HepG2 (cell line): ENCODE results near the gene YIF1A. TPM values are rescaled to one million over a fixed set of nuclear protein-coding genes. Genes with fewer than 3 reads are reported as not detected.

Source experiments
- ARNT2 ChIP-seq: sonication (generic); formaldehyde crosslinking; IDR thresholded peaks from 2 replicates; pipeline ENCODE4 v1.8.0; 2022; ENCODE audit warnings: mild to moderate bottlenecking, low read depth, missing genetic modification reagents, moderate library complexity
- CEBPG ChIP-seq: IDR thresholded peaks from 2 replicates; pipeline ENCODE4 v1.6.1; 2016
- CREB1 ChIP-seq, 2 experiments: fragments of 450-650 bp in 1 of 2; IDR thresholded peaks; 2 replicates each; pipeline ENCODE4 v1.6.1; 2016 to 2017; ENCODE audit warnings: control low read depth in 1 of 2, mild to moderate bottlenecking in 1 of 2, missing compliant biosample characterization in 1 of 2, missing genetic modification characterization in 1 of 2
- CREM ChIP-seq, 2 experiments: sonication (generic) in 1 of 2; formaldehyde crosslinking in 1 of 2; IDR thresholded peaks; 2 replicates each; pipeline versions ENCODE4 v1.4.0 to v1.6.1; 2016 to 2020; ENCODE audit warnings: antibody characterized with exemption in 1 of 2, mild to moderate bottlenecking in 1 of 2, missing genetic modification reagents in 1 of 2
- ELF1 ChIP-seq: sonication (generic); formaldehyde crosslinking; IDR thresholded peaks from 2 replicates; pipeline ENCODE4 v1.4.0; 2020; ENCODE audit warnings: missing genetic modification reagents
- ETV5 ChIP-seq: IDR thresholded peaks from 2 replicates; pipeline ENCODE4 v1.6.1; 2018; ENCODE audit warnings: missing biosample characterization, missing genetic modification reagents, inconsistent platforms, borderline replicate concordance
- FOXJ3 ChIP-seq: sonication (generic); formaldehyde crosslinking; IDR thresholded peaks from 2 replicates; pipeline ENCODE4 v1.4.0; 2020; ENCODE audit warnings: missing genetic modification reagents, mild to moderate bottlenecking, borderline replicate concordance
- GABPB1 ChIP-seq: IDR thresholded peaks from 2 replicates; pipeline ENCODE4 v1.6.1; 2016; ENCODE audit warnings: mild to moderate bottlenecking, missing genetic modification reagents, moderate library complexity, missing compliant biosample characterization
- HINFP ChIP-seq: sonication (generic); formaldehyde crosslinking; IDR thresholded peaks from 2 replicates; pipeline ENCODE4 v1.4.0; 2020; ENCODE audit warnings: low read depth, mild to moderate bottlenecking, missing genetic modification reagents
- NFATC3 ChIP-seq: sonication (generic); formaldehyde crosslinking; IDR thresholded peaks from 2 replicates; pipeline ENCODE4 v1.5.1; 2020; ENCODE audit warnings: mild to moderate bottlenecking, missing genetic modification reagents
- PAX8 ChIP-seq: sonication (generic); formaldehyde crosslinking; IDR thresholded peaks from 2 replicates; pipeline ENCODE4 v1.8.0; 2022; ENCODE audit warnings: mild to moderate bottlenecking, missing genetic modification reagents, borderline replicate concordance
- POLR2G ChIP-seq: fragments of 200-400 bp; formaldehyde crosslinking; IDR thresholded peaks from 2 replicates; pipeline ENCODE4 v1.6.1; 2018; ENCODE audit warnings: mild to moderate bottlenecking, low read depth, low read length, moderate library complexity
- SMYD3 ChIP-seq: sonication (generic); formaldehyde crosslinking; IDR thresholded peaks from 2 replicates; pipeline ENCODE4 v1.8.1; 2023; ENCODE audit warnings: mild to moderate bottlenecking, missing genetic modification reagents
- SP5 ChIP-seq: IDR thresholded peaks from 2 replicates; pipeline ENCODE4 v1.6.1; 2016; ENCODE audit warnings: low read depth, borderline replicate concordance
- polyA plus RNA-seq, 8 experiments: library from polyadenylated mRNA; depleted of rRNA in 3 of 8; stranded (reverse) in 7 of 8; unstranded in 1 of 8; fragments of >200 nt; fragmentation: Illumina TruSeq in 4 of 8; extraction: Trizol in 4 of 8; gene quantifications; 2 replicates each; pipeline versions ENCODE4 v1.2.1 to v1.2.3, GENCODE V29; 2011 to 2016; ENCODE audit warnings: low read depth in 4 of 8, missing spikeins in 1 of 8, mixed read lengths in 1 of 8; ENCODE audit not compliant: insufficient read depth in 1 of 8
- total RNA-seq, 5 experiments: library from RNA; depleted of rRNA; stranded (reverse); fragments of >200 nt; fragmentation: Illumina TruSeq; extraction: Trizol; gene quantifications; 2 replicates each; pipeline ENCODE4 v1.2.3, GENCODE V29; 2016; ENCODE audit warnings: low read depth in 1 of 5
- TF ChIP-seq, protein P1 (sequence below): IDR thresholded peaks from 2 replicates; pipeline ENCODE4 v1.6.1; 2012; ENCODE audit warnings: inconsistent platforms
- TF ChIP-seq, protein P2 (sequence below): sonication (generic); formaldehyde crosslinking; IDR thresholded peaks from 2 replicates; pipeline ENCODE4 v1.4.0; 2020; ENCODE audit warnings: missing genetic modification reagents
- TF ChIP-seq, protein P3 (sequence below): sonication (generic); formaldehyde crosslinking; IDR thresholded peaks from 2 replicates; pipeline ENCODE4 v1.4.0; 2020; ENCODE audit warnings: missing genetic modification reagents
- TF ChIP-seq, protein P4 (sequence below): IDR thresholded peaks from 2 replicates; pipeline ENCODE4 v1.6.1; 2016; ENCODE audit warnings: low read depth, missing genetic modification reagents, missing compliant biosample characterization

Gene YIF1A
- total and polyA plus RNA-seq, 2 of the 13 experiments (the other 11 are each of a cell fraction or from before 2014, with no cell fraction given), result 133 to 145 TPM

DNA sequence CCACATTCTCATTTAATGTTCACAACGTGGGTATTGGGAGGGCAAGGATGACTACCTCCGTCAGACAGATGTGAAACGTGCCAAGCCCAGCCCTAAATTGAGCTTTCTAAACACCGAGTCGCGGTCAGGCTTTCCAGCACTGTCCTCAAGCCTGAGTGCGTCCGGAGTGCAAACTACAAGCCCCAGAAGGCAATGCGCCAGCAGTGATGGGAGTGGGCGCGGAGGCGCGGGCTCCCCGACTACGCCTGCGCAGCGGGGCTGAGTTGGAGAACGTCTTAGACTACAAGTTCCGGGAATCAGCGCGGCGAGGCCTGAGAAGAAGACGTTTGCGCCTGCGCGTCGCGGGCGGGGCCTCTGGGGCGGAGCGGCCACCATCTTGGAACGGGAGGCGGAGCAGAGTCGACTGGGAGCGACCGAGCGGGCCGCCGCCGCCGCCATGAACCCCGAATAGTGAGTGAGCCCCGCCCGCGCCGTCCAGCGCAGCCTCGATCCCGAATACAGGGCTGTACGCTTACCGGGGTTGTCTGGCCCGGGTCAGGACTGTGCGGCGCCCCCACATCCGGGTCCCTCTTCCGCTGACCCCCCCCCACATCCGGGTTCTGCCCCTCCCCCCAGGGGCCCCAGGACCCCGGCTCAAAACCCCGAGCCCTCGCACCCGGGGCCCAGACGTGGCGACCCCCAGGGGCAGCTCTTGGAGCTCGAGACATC, 20.5 kb downstream of the YIF1A start, which contains the start of gene RAB1B (continued):
- TF ChIP-seq ETV5 (CRISPR knock-in tag), result peak; percentile 38; the same call in 1 of the 2 replicates
- TF ChIP-seq PAX8 (CRISPR knock-in tag), result no peak
- TF ChIP-seq CREM (IDR thresholded peaks at IDR 0.05), result peak; percentile 89
- TF ChIP-seq CREM (CRISPR knock-in tag; IDR thresholded peaks at IDR 0.05), result no peak
- TF ChIP-seq HINFP (CRISPR knock-in tag), result 0 out of 2 replicates have a peak, but pooled peaks have one; percentile 70
- peak; percentile 50; the same call in 1 of the 2 replicates for TF ChIP-seq NFATC3 (CRISPR knock-in tag)
- TF ChIP-seq, protein P1, sequence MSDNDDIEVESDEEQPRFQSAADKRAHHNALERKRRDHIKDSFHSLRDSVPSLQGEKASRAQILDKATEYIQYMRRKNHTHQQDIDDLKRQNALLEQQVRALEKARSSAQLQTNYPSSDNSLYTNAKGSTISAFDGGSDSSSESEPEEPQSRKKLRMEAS, result 0 out of 2 replicates have a peak, but pooled peaks have one; percentile 34
- TF ChIP-seq, protein P2, sequence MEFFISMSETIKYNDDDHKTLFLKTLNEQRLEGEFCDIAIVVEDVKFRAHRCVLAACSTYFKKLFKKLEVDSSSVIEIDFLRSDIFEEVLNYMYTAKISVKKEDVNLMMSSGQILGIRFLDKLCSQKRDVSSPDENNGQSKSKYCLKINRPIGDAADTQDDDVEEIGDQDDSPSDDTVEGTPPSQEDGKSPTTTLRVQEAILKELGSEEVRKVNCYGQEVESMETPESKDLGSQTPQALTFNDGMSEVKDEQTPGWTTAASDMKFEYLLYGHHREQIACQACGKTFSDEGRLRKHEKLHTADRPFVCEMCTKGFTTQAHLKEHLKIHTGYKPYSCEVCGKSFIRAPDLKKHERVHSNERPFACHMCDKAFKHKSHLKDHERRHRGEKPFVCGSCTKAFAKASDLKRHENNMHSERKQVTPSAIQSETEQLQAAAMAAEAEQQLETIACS, result no peak
- TF ChIP-seq, protein P3, sequence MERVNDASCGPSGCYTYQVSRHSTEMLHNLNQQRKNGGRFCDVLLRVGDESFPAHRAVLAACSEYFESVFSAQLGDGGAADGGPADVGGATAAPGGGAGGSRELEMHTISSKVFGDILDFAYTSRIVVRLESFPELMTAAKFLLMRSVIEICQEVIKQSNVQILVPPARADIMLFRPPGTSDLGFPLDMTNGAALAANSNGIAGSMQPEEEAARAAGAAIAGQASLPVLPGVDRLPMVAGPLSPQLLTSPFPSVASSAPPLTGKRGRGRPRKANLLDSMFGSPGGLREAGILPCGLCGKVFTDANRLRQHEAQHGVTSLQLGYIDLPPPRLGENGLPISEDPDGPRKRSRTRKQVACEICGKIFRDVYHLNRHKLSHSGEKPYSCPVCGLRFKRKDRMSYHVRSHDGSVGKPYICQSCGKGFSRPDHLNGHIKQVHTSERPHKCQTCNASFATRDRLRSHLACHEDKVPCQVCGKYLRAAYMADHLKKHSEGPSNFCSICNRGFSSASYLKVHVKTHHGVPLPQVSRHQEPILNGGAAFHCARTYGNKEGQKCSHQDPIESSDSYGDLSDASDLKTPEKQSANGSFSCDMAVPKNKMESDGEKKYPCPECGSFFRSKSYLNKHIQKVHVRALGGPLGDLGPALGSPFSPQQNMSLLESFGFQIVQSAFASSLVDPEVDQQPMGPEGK (CRISPR knock-in tag), result peak; percentile 78; the same call in 1 of the 2 replicates
- peak; percentile 87 for TF ChIP-seq GABPB1 (CRISPR knock-in tag)
- no peak for TF ChIP-seq CEBPG
- TF ChIP-seq SP5, result peak; percentile 7; the same call in 1 of the 2 replicates
- peak; percentile 53 for TF ChIP-seq CREB1 (IDR thresholded peaks at IDR 0.05)
- TF ChIP-seq CREB1 (CRISPR knock-in tag; IDR thresholded peaks at IDR 0.05), result peak; percentile 61
- TF ChIP-seq ARNT2 (CRISPR knock-in tag), result peak; percentile 20; the same call in 1 of the 2 replicates
- TF ChIP-seq FOXJ3 (CRISPR knock-in tag), result no peak
- no peak for TF ChIP-seq SMYD3 (CRISPR knock-in tag)
- TF ChIP-seq ELF1 (CRISPR knock-in tag), result peak; percentile 79
- TF ChIP-seq POLR2G, result peak; percentile 76
- TF ChIP-seq, protein P4, sequence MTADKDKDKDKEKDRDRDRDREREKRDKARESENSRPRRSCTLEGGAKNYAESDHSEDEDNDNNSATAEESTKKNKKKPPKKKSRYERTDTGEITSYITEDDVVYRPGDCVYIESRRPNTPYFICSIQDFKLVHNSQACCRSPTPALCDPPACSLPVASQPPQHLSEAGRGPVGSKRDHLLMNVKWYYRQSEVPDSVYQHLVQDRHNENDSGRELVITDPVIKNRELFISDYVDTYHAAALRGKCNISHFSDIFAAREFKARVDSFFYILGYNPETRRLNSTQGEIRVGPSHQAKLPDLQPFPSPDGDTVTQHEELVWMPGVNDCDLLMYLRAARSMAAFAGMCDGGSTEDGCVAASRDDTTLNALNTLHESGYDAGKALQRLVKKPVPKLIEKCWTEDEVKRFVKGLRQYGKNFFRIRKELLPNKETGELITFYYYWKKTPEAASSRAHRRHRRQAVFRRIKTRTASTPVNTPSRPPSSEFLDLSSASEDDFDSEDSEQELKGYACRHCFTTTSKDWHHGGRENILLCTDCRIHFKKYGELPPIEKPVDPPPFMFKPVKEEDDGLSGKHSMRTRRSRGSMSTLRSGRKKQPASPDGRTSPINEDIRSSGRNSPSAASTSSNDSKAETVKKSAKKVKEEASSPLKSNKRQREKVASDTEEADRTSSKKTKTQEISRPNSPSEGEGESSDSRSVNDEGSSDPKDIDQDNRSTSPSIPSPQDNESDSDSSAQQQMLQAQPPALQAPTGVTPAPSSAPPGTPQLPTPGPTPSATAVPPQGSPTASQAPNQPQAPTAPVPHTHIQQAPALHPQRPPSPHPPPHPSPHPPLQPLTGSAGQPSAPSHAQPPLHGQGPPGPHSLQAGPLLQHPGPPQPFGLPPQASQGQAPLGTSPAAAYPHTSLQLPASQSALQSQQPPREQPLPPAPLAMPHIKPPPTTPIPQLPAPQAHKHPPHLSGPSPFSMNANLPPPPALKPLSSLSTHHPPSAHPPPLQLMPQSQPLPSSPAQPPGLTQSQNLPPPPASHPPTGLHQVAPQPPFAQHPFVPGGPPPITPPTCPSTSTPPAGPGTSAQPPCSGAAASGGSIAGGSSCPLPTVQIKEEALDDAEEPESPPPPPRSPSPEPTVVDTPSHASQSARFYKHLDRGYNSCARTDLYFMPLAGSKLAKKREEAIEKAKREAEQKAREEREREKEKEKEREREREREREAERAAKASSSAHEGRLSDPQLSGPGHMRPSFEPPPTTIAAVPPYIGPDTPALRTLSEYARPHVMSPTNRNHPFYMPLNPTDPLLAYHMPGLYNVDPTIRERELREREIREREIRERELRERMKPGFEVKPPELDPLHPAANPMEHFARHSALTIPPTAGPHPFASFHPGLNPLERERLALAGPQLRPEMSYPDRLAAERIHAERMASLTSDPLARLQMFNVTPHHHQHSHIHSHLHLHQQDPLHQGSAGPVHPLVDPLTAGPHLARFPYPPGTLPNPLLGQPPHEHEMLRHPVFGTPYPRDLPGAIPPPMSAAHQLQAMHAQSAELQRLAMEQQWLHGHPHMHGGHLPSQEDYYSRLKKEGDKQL (CRISPR knock-in tag), result no peak
